GM23338 (cell line): ENCODE measurements around the gene RNF182. TPM values are rescaled to one million over a fixed set of nuclear protein-coding genes. Genes with fewer than 3 reads are reported as not detected.
"Not testable (repeated sequence)": the region's sequence is repeated elsewhere in the genome, so short reads cannot be mapped to it uniquely, and the experiment has no call there.

Experiments used
- ATAC-seq: fragments of 200-7000 bp; cut with Tn5 transposase; 3 replicates; pipeline ENCODE4 v1.9.1; 2020
- DNase-seq: peaks from one replicate; pipeline ENCODE4 v3.0.0-alpha.2; 2015; ENCODE audit warnings: low spot score
- H2AFZ ChIP-seq: fragments of 200-600 bp; sonication (generic); 2 replicates; pipeline ENCODE4 v1.8.0; 2016; ENCODE audit warnings: antibody characterized with exemption, mild to moderate bottlenecking, moderate library complexity
- H3F3A ChIP-seq: fragments of 200-600 bp; sonication (generic); replicated peaks from 2 replicates; pipeline ENCODE4 v1.8.0; 2017; ENCODE audit warnings: antibody characterized with exemption, mixed run types, low read depth
- H3K27ac ChIP-seq: fragments of 200-600 bp; sonication (generic); 2 replicates; pipeline ENCODE4 v1.6.1; 2016; ENCODE audit warnings: low read depth
- H3K27me3 ChIP-seq: fragments of 200-600 bp; sonication (generic); 2 replicates; pipeline ENCODE4 v1.8.0; 2016; ENCODE audit warnings: mild to moderate bottlenecking, mixed run types, moderate library complexity; ENCODE audit not compliant: insufficient read depth
- H3K36me3 ChIP-seq: fragments of 200-600 bp; sonication (generic); 2 replicates; pipeline ENCODE4 v1.8.0; 2016; ENCODE audit warnings: mild to moderate bottlenecking; ENCODE audit not compliant: insufficient read depth
- H3K4me1 ChIP-seq: fragments of 200-600 bp; sonication (generic); 2 replicates; pipeline ENCODE4 v1.8.0; 2016; ENCODE audit warnings: mild to moderate bottlenecking, moderate library complexity; ENCODE audit not compliant: insufficient read depth
- H3K4me2 ChIP-seq: fragments of 200-600 bp; sonication (generic); 2 replicates; pipeline ENCODE4 v1.7.1; 2017; ENCODE audit warnings: mixed run types
- H3K4me3 ChIP-seq: fragments of 200-600 bp; sonication (generic); 2 replicates; pipeline ENCODE4 v1.6.1; 2016; ENCODE audit warnings: mixed run types
- H3K79me2 ChIP-seq: fragments of 200-600 bp; sonication (generic); replicated peaks from 2 replicates; pipeline ENCODE4 v1.8.0; 2017; ENCODE audit warnings: mild to moderate bottlenecking; ENCODE audit not compliant: insufficient read depth
- H3K9me2 ChIP-seq: fragments of 200-600 bp; sonication (generic); 2 replicates; pipeline ENCODE4 v1.8.0; 2017; ENCODE audit not compliant: insufficient read depth
- H4K20me1 ChIP-seq: fragments of 200-600 bp; sonication (generic); replicated peaks from 2 replicates; pipeline ENCODE4 v1.8.0; 2017; ENCODE audit warnings: mild to moderate bottlenecking; ENCODE audit not compliant: insufficient read depth
- H3K27ac Mint-ChIP-seq: 2 replicates; pipeline ENCODE4 v1.8.0; 2020; ENCODE audit warnings: inconsistent platforms, mild to moderate bottlenecking, moderate library complexity, mixed read lengths
- H3K27me3 Mint-ChIP-seq: 3 replicates; pipeline ENCODE4 v1.8.0; 2022; ENCODE audit warnings: low read depth, mild to moderate bottlenecking, moderate library complexity, mixed read lengths, inconsistent platforms; ENCODE audit not compliant: insufficient read depth, poor library complexity
- H3K36me3 Mint-ChIP-seq: 3 replicates; pipeline ENCODE4 v1.8.0; 2021; ENCODE audit warnings: low read depth, mild to moderate bottlenecking, inconsistent platforms, moderate library complexity, mixed read lengths
- H3K4me1 Mint-ChIP-seq: 3 replicates; pipeline ENCODE4 v1.8.0; 2020; ENCODE audit warnings: mild to moderate bottlenecking, inconsistent platforms, mixed read lengths
- H3K4me3 Mint-ChIP-seq: 3 replicates; pipeline ENCODE4 v1.8.0; 2021; ENCODE audit warnings: moderate library complexity, mild to moderate bottlenecking, inconsistent platforms, mixed read lengths
- H3K9me3 Mint-ChIP-seq: 3 replicates; pipeline ENCODE4 v1.8.0; 2020; ENCODE audit warnings: moderate library complexity, mild to moderate bottlenecking, inconsistent platforms, mixed read lengths
- CTCF ChIP-seq, 2 experiments: fragments of 200-600 bp in 1 of 2; sonication (generic) in 1 of 2; conservative IDR thresholded peaks; 2 replicates each; pipeline versions ENCODE4 v1.5.1 to v1.6.1; 2016 to 2017; ENCODE audit warnings: antibody characterized with exemption in 2 of 2, low read depth in 2 of 2, mild to moderate bottlenecking in 2 of 2, moderate library complexity in 1 of 2
- EZH2 ChIP-seq: fragments of 200-600 bp; sonication (generic); IDR thresholded peaks from one replicate; pipeline ENCODE4 v1.8.0; 2017; ENCODE audit warnings: antibody characterized with exemption, mild to moderate bottlenecking, low read depth; ENCODE audit not compliant: unreplicated experiment
- EZH2phosphoT487 ChIP-seq: fragments of 200-600 bp; sonication (generic); IDR thresholded peaks from one replicate; pipeline ENCODE4 v1.8.1; 2018; ENCODE audit warnings: antibody characterized with exemption; ENCODE audit not compliant: unreplicated experiment
- NANOG ChIP-seq: IDR thresholded peaks from 2 replicates; pipeline ENCODE4 v1.6.1; 2016; ENCODE audit warnings: antibody characterized with exemption, borderline replicate concordance
- POLR2AphosphoS5 ChIP-seq: IDR thresholded peaks from 2 replicates; pipeline ENCODE4 v1.6.1; 2016; ENCODE audit warnings: antibody characterized with exemption, low read depth
- REST ChIP-seq: IDR thresholded peaks from one replicate; pipeline ENCODE4 v1.6.1; 2018; ENCODE audit warnings: antibody characterized with exemption; ENCODE audit not compliant: unreplicated experiment
- STAT1 ChIP-seq: IDR thresholded peaks from one replicate; pipeline ENCODE4 v1.6.1; 2016; ENCODE audit warnings: antibody characterized with exemption; ENCODE audit not compliant: unreplicated experiment
- ZNF114 ChIP-seq: fragments of 250-450 bp; sonication (Bioruptor Pico); IDR thresholded peaks from 2 replicates; pipeline ENCODE4 v1.5.0; 2020; ENCODE audit warnings: mild to moderate bottlenecking, moderate library complexity
- ZNF462 ChIP-seq: fragments of 250-450 bp; sonication (Bioruptor Pico); IDR thresholded peaks from 2 replicates; pipeline ENCODE4 v1.5.0; 2020; ENCODE audit warnings: mild to moderate bottlenecking, moderate library complexity
- polyA plus RNA-seq: library from polyadenylated mRNA; unstranded; fragments of >200 nt; fragmentation: Nextera tagmentation; extraction: Ambion mirVana; gene quantifications from 2 replicates; pipeline ENCODE4 v1.2.1, GENCODE V29; 2016
- total RNA-seq: library from RNA; depleted of rRNA; stranded (reverse); fragments of >200 nt; shearing (Covaris generic); gene quantifications from 2 replicates; pipeline ENCODE4 v1.2.3, GENCODE V29; 2014

The RNF182 gene
- total and polyA plus RNA-seq, 2 experiments from 2014 or later, result 3.2 to 9.8 TPM

GRCh38 chr6:13880061-13880663 lies 44.6 kb upstream of the RNF182 start:
- H3K4me2 ChIP-seq, H3K27ac Mint-ChIP-seq, H2AFZ ChIP-seq, H3K9me2 ChIP-seq, H3K79me2 ChIP-seq, H3K4me3 ChIP-seq, H3K27ac ChIP-seq, H3K36me3 ChIP-seq, H3K4me1 Mint-ChIP-seq, H3K9me3 Mint-ChIP-seq, ATAC-seq, DNase-seq, H3K4me3 Mint-ChIP-seq, H3K4me1 ChIP-seq, H3K27me3 ChIP-seq, H3K36me3 Mint-ChIP-seq, H3F3A ChIP-seq, H3K27me3 Mint-ChIP-seq, H4K20me1 ChIP-seq: not testable (repeated sequence)

GRCh38 chr6:13881621-13882165 lies 43.1 kb upstream of the RNF182 start:
- Histone ChIP-seq H3K27me3 (no peaks in the 10 kb centered on the region), H3K27ac (no peak overlapping the region), H3K4me1 (peaks cover 9% of the 10 kb centered on the region; the same call in 1 of the 2 replicates), H4K20me1 (no peaks in the 10 kb centered on the region), H3K4me3 (no peak overlapping the region), H3K36me3 (no peaks in the 10 kb centered on the region), H2AFZ (no peak overlapping the region), H3F3A (no peaks in the 10 kb centered on the region), H3K9me2 (no peaks in the 10 kb centered on the region), H3K79me2 (no peaks in the 10 kb centered on the region), H3K4me2 (no peak overlapping the region)
- Mint-ChIP-seq H3K4me3 (no peak overlapping the region), H3K27me3 (no peaks in the 10 kb centered on the region), H3K27ac (no peak overlapping the region), H3K9me3 (peaks cover 5% of the 10 kb centered on the region; the same call in 2 of the 3 replicates), H3K4me1 (peaks cover 6% of the 10 kb centered on the region; the same call in 2 of the 3 replicates), H3K36me3 (peaks cover 3% of the 10 kb centered on the region; the same call in 1 of the 3 replicates)
- no peak for DNase-seq
- no peak for ATAC-seq
- no peak for TF ChIP-seq POLR2AphosphoS5
- TF ChIP-seq REST, result no peak
- TF ChIP-seq EZH2, result no peak
- TF ChIP-seq CTCF (conservative IDR thresholded peaks at IDR 0.05; ENCODE audit: low read depth in 2 of 2), result no peak
- no peak for TF ChIP-seq STAT1
- no peak for TF ChIP-seq ZNF114 (CRISPR knock-in tag)
- TF ChIP-seq EZH2phosphoT487, result no peak
- no peak for TF ChIP-seq ZNF462 (CRISPR knock-in tag)
- no peak for TF ChIP-seq NANOG
